Activated naive CD4-positive, alpha-beta T cell treated with anti-CD3 and anti-CD28 coated beads, Interleukin-2, amount 50 U/mL, for 16 hours (primary cell): ENCODE results near the gene NLK.

Experiments used
- DNase-seq: peaks from one replicate; pipeline ENCODE4 v3.0.0-alpha.2; 2020

The NLK gene

GRCh38 chr17:28041068-28041843 lies 1.2 kb upstream of the NLK start:
- DNase-seq: peak; percentile 99

GRCh38 chr17:28041844-28042656 lies 427 bp upstream of the NLK start:
- DNase-seq: no peak

- DNase-seq: no peak
These were observed 329 bp downstream of the NLK start for GRCh38 chr17:28042721-28043291.

- DNase-seq: no peak
These were observed 819 bp downstream of the NLK start for GRCh38 chr17:28043296-28043695.

GRCh38 chr17:28043741-28044140 lies 1.3 kb downstream of the NLK start:
- no peak for DNase-seq

- DNase-seq: no peak
These were observed 2.8 kb downstream of the NLK start for GRCh38 chr17:28045304-28045703.

- no peak for DNase-seq
These were observed 3.8 kb downstream of the NLK start for GRCh38 chr17:28046034-28046825.

- no peak for DNase-seq
These were observed 5.3 kb downstream of the NLK start for GRCh38 chr17:28047806-28048205.

- no peak for DNase-seq
These were observed 6.6 kb downstream of the NLK start for GRCh38 chr17:28049071-28049470.

GRCh38 chr17:28053044-28053670 lies 10.7 kb downstream of the NLK start:
- DNase-seq: no peak

GRCh38 chr17:28053725-28054124 lies 11.2 kb downstream of the NLK start:
- no peak for DNase-seq

- no peak for DNase-seq
These were observed 13.2 kb downstream of the NLK start for GRCh38 chr17:28055546-28056275.

GRCh38 chr17:28056276-28056620 lies 13.8 kb downstream of the NLK start:
- DNase-seq: no peak

GRCh38 chr17:28057731-28058246 lies 15.3 kb downstream of the NLK start:
- DNase-seq: no peak

GRCh38 chr17:28059675-28060074 lies 17.2 kb downstream of the NLK start:
- no peak for DNase-seq

GRCh38 chr17:28065706-28066105 lies 23.2 kb downstream of the NLK start:
- DNase-seq: no peak

- DNase-seq: no peak
These were observed 26.6 kb downstream of the NLK start for GRCh38 chr17:28069061-28069460.

- DNase-seq: no peak
These were observed 28.7 kb downstream of the NLK start for GRCh38 chr17:28071179-28071578.

GRCh38 chr17:28071891-28072606 lies 29.6 kb downstream of the NLK start:
- no peak for DNase-seq

GRCh38 chr17:28072936-28073533 lies 30.6 kb downstream of the NLK start:
- DNase-seq: no peak

- DNase-seq: no peak
These were observed 31.5 kb downstream of the NLK start for GRCh38 chr17:28074010-28074409.
